ENCODE measurements around the gene SESN3.
"Not testable (repeated sequence)": the region's sequence is repeated elsewhere in the genome, so short reads cannot be mapped to it uniquely, and the experiment has no call there.

Gene SESN3

GRCh38 chr11:95231127-95231880 lies at the start of gene SESN3:
TSS of gene SESN3 (minus strand) at chr11:95231202. CDS start at chr11:95230860, 342 bp downstream.
- DNase-seq (ENCODE audit: low spot score), result peak; percentile 99

- peak; percentile 66 for DNase-seq (ENCODE audit: low spot score)
Observed at GRCh38 chr11:95279921-95280868, 49.2 kb upstream of the SESN3 start.

GRCh38 chr11:95277868-95278267 lies 46.9 kb upstream of the SESN3 start:
- DNase-seq (ENCODE audit: low spot score), result no peak

GRCh38 chr11:95276139-95276538 lies 45.1 kb upstream of the SESN3 start:
- no peak for DNase-seq (ENCODE audit: low spot score)

- DNase-seq (ENCODE audit: low spot score), result not testable (repeated sequence)
Observed at GRCh38 chr11:95273618-95274017, 42.6 kb upstream of the SESN3 start.

GRCh38 chr11:95269036-95269819 lies 38.2 kb upstream of the SESN3 start:
- DNase-seq (ENCODE audit: low spot score), result no peak

- DNase-seq (ENCODE audit: low spot score), result no peak
Observed at GRCh38 chr11:95268391-95268790, 37.4 kb upstream of the SESN3 start.

- no peak for DNase-seq (ENCODE audit: low spot score)
Observed at GRCh38 chr11:95267601-95268213, 36.7 kb upstream of the SESN3 start.

- DNase-seq (ENCODE audit: low spot score), result no peak
Observed at GRCh38 chr11:95266751-95267374, 35.9 kb upstream of the SESN3 start.

- no peak for DNase-seq (ENCODE audit: low spot score)
Observed at GRCh38 chr11:95264881-95265280, 33.9 kb upstream of the SESN3 start.

GRCh38 chr11:95262994-95263765 lies 32.2 kb upstream of the SESN3 start:
- DNase-seq (ENCODE audit: low spot score), result no peak

GRCh38 chr11:95257456-95257971 lies 26.5 kb upstream of the SESN3 start:
- no peak for DNase-seq (ENCODE audit: low spot score)

- peak; percentile 56 for DNase-seq (ENCODE audit: low spot score)
Observed at GRCh38 chr11:95256321-95256779, 25.3 kb upstream of the SESN3 start.

- DNase-seq (ENCODE audit: low spot score), result no peak
Observed at GRCh38 chr11:95255251-95256145, 24.5 kb upstream of the SESN3 start.

- no peak for DNase-seq (ENCODE audit: low spot score)
Observed at GRCh38 chr11:95254716-95255115, 23.7 kb upstream of the SESN3 start.

GRCh38 chr11:95254131-95254704 lies 23.2 kb upstream of the SESN3 start:
- peak; percentile 93 for DNase-seq (ENCODE audit: low spot score)

- no peak for DNase-seq (ENCODE audit: low spot score)
Observed at GRCh38 chr11:95253141-95253540, 22.1 kb upstream of the SESN3 start.

GRCh38 chr11:95252586-95252985 lies 21.6 kb upstream of the SESN3 start:
- DNase-seq (ENCODE audit: low spot score), result no peak

GRCh38 chr11:95251896-95252295 lies 20.9 kb upstream of the SESN3 start:
- not testable (repeated sequence) for DNase-seq (ENCODE audit: low spot score)

Data from globus pallidus (tissue), 1 donor.